A549 (cell line): ENCODE measurements around the gene PHYKPL. TPM values are rescaled to one million over a fixed set of nuclear protein-coding genes. Genes with fewer than 3 reads are reported as not detected.

Experiments
- ATAC-seq, 2 experiments: fragments of 200-7000 bp in 1 of 2; fragments of >200 bp in 1 of 2; cut with Nextera tagmentation in 1 of 2; cut with Tn5 transposase in 1 of 2; 3 replicates each; pipeline versions ENCODE4 v1.8.0 to v1.9.1; 2018 to 2020; ENCODE audit warnings: mild to moderate bottlenecking in 1 of 2, moderate library complexity in 1 of 2
- CTCF ChIA-PET: fragments of 300-600 bp; sonication (Branson Sonifier 250); formaldehyde crosslinking; extraction: SDS; loops from one replicate; lab custom pipeline; 2021; ENCODE audit warnings: antibody characterized with exemption, inconsistent platforms; lab: Yijun Ruan, JAX
- POLR2A ChIA-PET: fragments of 350-600 bp; formaldehyde crosslinking; extraction: SDS; loops from one replicate; lab custom pipeline; 2021; ENCODE audit warnings: antibody characterized with exemption, inconsistent platforms; lab: Yijun Ruan, JAX
- DNase-seq, 2 experiments: peaks; one replicate each; pipeline versions ENCODE4 v3.0.0 to v3.0.0-alpha.2; 2011 to 2016; ENCODE audit warnings: low read depth in 1 of 2, low spot score in 1 of 2
- FAIRE-seq: peaks from 2 replicates; lab custom pipeline; 2011; peaks lifted over from hg19 to GRCh38; lab: Jason Lieb, UNC
- H3K27ac ChIP-seq, 2 experiments: fragments of >200 bp; sonication (Bioruptor Twin); formaldehyde crosslinking; 3 replicates each; pipeline ENCODE4 v1.5.1; 2016 to 2017
- H3K4me1 ChIP-seq: fragments of >200 bp; sonication (Bioruptor Twin); formaldehyde crosslinking; 3 replicates; pipeline ENCODE4 v1.6.1; 2016
- H3K4me2 ChIP-seq: fragments of >200 bp; sonication (Bioruptor Twin); formaldehyde crosslinking; 3 replicates; pipeline ENCODE4 v1.6.1; 2016
- H3K4me3 ChIP-seq: fragments of >200 bp; sonication (Bioruptor Twin); formaldehyde crosslinking; 3 replicates; pipeline ENCODE4 v1.5.1; 2016
- H3K9me3 ChIP-seq: fragments of >200 bp; sonication (Bioruptor Twin); formaldehyde crosslinking; 3 replicates; pipeline ENCODE4 v1.6.1; 2016
- BCL3 ChIP-seq: fragments of >200 bp; sonication (Bioruptor Twin); formaldehyde crosslinking; IDR thresholded peaks from 3 replicates; pipeline ENCODE4 v1.6.1; 2016
- CBX2 ChIP-seq: fragments of 200-600 bp; sonication (generic); IDR thresholded peaks from 2 replicates; pipeline ENCODE4 v1.6.1; 2016; ENCODE audit warnings: low read depth, mild to moderate bottlenecking, borderline replicate concordance
- CBX8 ChIP-seq: fragments of 200-600 bp; sonication (generic); IDR thresholded peaks from 2 replicates; pipeline ENCODE4 v1.6.1; 2016
- CEBPB ChIP-seq, 2 experiments: fragments of >200 bp in 1 of 2; sonication (Bioruptor Twin) in 1 of 2; formaldehyde crosslinking in 1 of 2; IDR thresholded peaks; 2 replicates each; pipeline ENCODE4 v1.6.1; 2012 to 2016
- CHD4 ChIP-seq: fragments of 200-600 bp; sonication (generic); IDR thresholded peaks from 2 replicates; pipeline ENCODE4 v1.6.1; 2016; ENCODE audit warnings: antibody characterized with exemption, mild to moderate bottlenecking, borderline replicate concordance
- CTCF ChIP-seq: fragments of >200 bp; sonication (Bioruptor Twin); formaldehyde crosslinking; IDR thresholded peaks from 3 replicates; pipeline ENCODE4 v1.5.1; 2016
- E2F6 ChIP-seq: IDR thresholded peaks from 2 replicates; pipeline ENCODE4 v1.6.1; 2012; ENCODE audit warnings: low read depth, borderline replicate concordance
- EHMT2 ChIP-seq: fragments of 200-600 bp; sonication (generic); IDR thresholded peaks from 2 replicates; pipeline ENCODE4 v1.6.1; 2016; ENCODE audit warnings: antibody characterized with exemption, low read depth, mild to moderate bottlenecking, moderate library complexity
- ELK1 ChIP-seq: fragments of 150-350 bp; IDR thresholded peaks from 2 replicates; pipeline ENCODE4 v1.6.1; 2014; ENCODE audit warnings: low read depth, mild to moderate bottlenecking, low read length
- ESRRA ChIP-seq: fragments of 150-350 bp; IDR thresholded peaks from 2 replicates; pipeline ENCODE4 v1.6.1; 2014; ENCODE audit warnings: mild to moderate bottlenecking, low read length, borderline replicate concordance
- FOXS1 ChIP-seq: fragments of 250-450 bp; sonication (Bioruptor Pico); IDR thresholded peaks from 2 replicates; pipeline ENCODE4 v1.5.0; 2020; ENCODE audit warnings: mild to moderate bottlenecking, moderate library complexity
- HEYL ChIP-seq: fragments of 250-450 bp; sonication (Bioruptor Pico); IDR thresholded peaks from 2 replicates; pipeline ENCODE4 v1.8.0; 2021; ENCODE audit warnings: mild to moderate bottlenecking, moderate library complexity
- HMGXB4 ChIP-seq: fragments of 250-450 bp; sonication (Bioruptor Pico); IDR thresholded peaks from 2 replicates; pipeline ENCODE4 v1.5.0; 2021; ENCODE audit warnings: mild to moderate bottlenecking, moderate library complexity, borderline replicate concordance
- HOXB13 ChIP-seq: fragments of 250-450 bp; sonication (Bioruptor Pico); IDR thresholded peaks from 2 replicates; pipeline ENCODE4 v1.5.0; 2020; ENCODE audit warnings: low read depth, mild to moderate bottlenecking, moderate library complexity
- HOXB5 ChIP-seq: fragments of 250-450 bp; sonication (Bioruptor Pico); IDR thresholded peaks from 2 replicates; pipeline ENCODE4 v1.5.0; 2020; ENCODE audit warnings: mild to moderate bottlenecking, moderate library complexity
- JUNB ChIP-seq: fragments of >200 bp; sonication (Bioruptor Twin); formaldehyde crosslinking; IDR thresholded peaks from 2 replicates; pipeline ENCODE4 v1.6.1; 2016
- KDM1A ChIP-seq: fragments of 200-600 bp; sonication (generic); IDR thresholded peaks from 2 replicates; pipeline ENCODE4 v1.6.1; 2016; ENCODE audit warnings: low read depth, mild to moderate bottlenecking
- MAFK ChIP-seq: fragments of 450-650 bp; IDR thresholded peaks from 2 replicates; pipeline ENCODE4 v1.6.1; 2014; ENCODE audit not compliant: partially characterized antibody
- MYC ChIP-seq: IDR thresholded peaks from 2 replicates; pipeline ENCODE4 v1.6.1; 2012; ENCODE audit warnings: mild to moderate bottlenecking, inconsistent platforms, low read length, improper control_type of control experiment, borderline replicate concordance
- NFE2L2 ChIP-seq: fragments of 150-350 bp; conservative IDR thresholded peaks from 2 replicates; pipeline ENCODE4 v1.6.1; 2014; ENCODE audit warnings: low read length
- NPAS2 ChIP-seq: fragments of 250-450 bp; sonication (Bioruptor Pico); IDR thresholded peaks from 2 replicates; pipeline ENCODE4 v1.8.0; 2022; ENCODE audit warnings: mild to moderate bottlenecking, moderate library complexity, borderline replicate concordance
- NR3C1 ChIP-seq: fragments of >200 bp; sonication (Bioruptor Twin); formaldehyde crosslinking; IDR thresholded peaks from 3 replicates; pipeline ENCODE4 v1.6.1; 2017
- PBX3 ChIP-seq: IDR thresholded peaks from 2 replicates; pipeline ENCODE4 v1.6.1; 2012
- POLR2A ChIP-seq: IDR thresholded peaks from 2 replicates; pipeline ENCODE4 v1.6.1; 2012; ENCODE audit warnings: mild to moderate bottlenecking, low read length
- POLR2AphosphoS2 ChIP-seq: conservative IDR thresholded peaks from 2 replicates; pipeline ENCODE4 v1.6.1; 2012; ENCODE audit warnings: low read length, improper control_type of control experiment, inconsistent platforms
- RAD21 ChIP-seq, 2 experiments: fragments of >200 bp in 1 of 2; sonication (Bioruptor Twin) in 1 of 2; formaldehyde crosslinking in 1 of 2; IDR thresholded peaks in 1 of 2; conservative IDR thresholded peaks in 1 of 2; 2 replicates in 1 of 2; 3 replicates in 1 of 2; pipeline ENCODE4 v1.6.1; 2012 to 2018; ENCODE audit warnings: inconsistent platforms in 1 of 2
- RARB ChIP-seq: fragments of 250-450 bp; sonication (Bioruptor Pico); IDR thresholded peaks from 2 replicates; pipeline ENCODE4 v1.8.0; 2021; ENCODE audit warnings: mild to moderate bottlenecking, moderate library complexity
- RNF2 ChIP-seq: fragments of 200-600 bp; sonication (generic); IDR thresholded peaks from 2 replicates; pipeline ENCODE4 v1.6.1; 2016; ENCODE audit warnings: low read depth, mild to moderate bottlenecking, antibody characterized with exemption, moderate library complexity, borderline replicate concordance
- SMC3 ChIP-seq: fragments of >200 bp; sonication (Bioruptor Twin); formaldehyde crosslinking; IDR thresholded peaks from 3 replicates; pipeline ENCODE4 v1.6.1; 2018; ENCODE audit warnings: inconsistent platforms
- TFCP2L1 ChIP-seq: fragments of 250-450 bp; sonication (Bioruptor Pico); IDR thresholded peaks from 2 replicates; pipeline ENCODE4 v1.5.0; 2021; ENCODE audit warnings: mild to moderate bottlenecking
- TP53 ChIP-seq: fragments of 250-450 bp; sonication (Bioruptor Pico); IDR thresholded peaks from 2 replicates; pipeline ENCODE4 v1.5.0; 2021; ENCODE audit warnings: mild to moderate bottlenecking, moderate library complexity
- ZFP36 ChIP-seq: fragments of 450-650 bp; IDR thresholded peaks from 2 replicates; pipeline ENCODE4 v1.6.1; 2014; ENCODE audit warnings: borderline replicate concordance; ENCODE audit not compliant: partially characterized antibody
- ZSCAN20 ChIP-seq: fragments of 250-450 bp; sonication (Bioruptor Pico); IDR thresholded peaks from 2 replicates; pipeline ENCODE4 v1.8.0; 2022; ENCODE audit warnings: mild to moderate bottlenecking, moderate library complexity
- WGBS: methylation state at CpG from one replicate; pipeline ENCODE4 v1.1.6; 2017; ENCODE audit errors: missing lambda C conversion rate; 5-methylcytosine and 5-hydroxymethylcytosine counted together
- polyA plus RNA-seq, 4 experiments: library from polyadenylated mRNA; depleted of rRNA in 3 of 4; stranded (reverse); fragments of >200 nt; fragmentation: RNase III in 1 of 4; extraction: RNeasy Plus Mini Kit Qiagen cat#74134 plus additional on column Dnase treatment in 1 of 4; gene quantifications; 2 replicates in 3 of 4; 3 replicates in 1 of 4; pipeline ENCODE4 v1.2.3, GENCODE V29; 2011 to 2017

PHYKPL gene
- polyA plus RNA-seq, 2 of the 4 experiments (the other 2 are of a cell fraction): 13.0 to 21.9 TPM

GRCh38 chr5:178234750-178235587 lies 2.4 kb upstream of the PHYKPL start:
- DNase-seq (peak; percentile 66 to 80), ATAC-seq (peak in 1 of 2 experiments; percentile 53; a peak in 3 of 6 replicates), FAIRE-seq (no peak)
- peaks cover 18% of the 10 kb centered on the region for H3K4me1 ChIP-seq
- POLR2A ChIA-PET: interaction anchor here (1.0 kb wide), 1 partner anchor 31 kb away, joined by 3 read pairs; the partner anchor contains the start of gene HNRNPAB
- no peak overlapping the region for H3K4me3 ChIP-seq
- CTCF ChIA-PET: interaction anchor here (0.6 to 1.4 kb wide), 9 partner anchors 9 to 1352 kb away, joined by 3 to 6 read pairs (median 4); no protein-coding TSS in a partner anchor
- no peak overlapping the region for H3K4me2 ChIP-seq
- peak; percentile 55 for TF ChIP-seq SMC3
- no peak for TF ChIP-seq EHMT2
- TF ChIP-seq ESRRA: no peak
- no peak for TF ChIP-seq KDM1A
- TF ChIP-seq RAD21 (conservative IDR thresholded peaks at IDR 0.05 in 1 of 2, IDR thresholded peaks at IDR 0.05 in 1 of 2): peak; percentile 71 to 79; a peak in 4 of 5 replicates
- peak; percentile 47 for TF ChIP-seq ZFP36
- TF ChIP-seq ELK1: no peak
- TF ChIP-seq CTCF: peak; percentile 65
- no peak for TF ChIP-seq NFE2L2
- no peak for TF ChIP-seq HOXB5 (CRISPR knock-in tag)
- no peak for TF ChIP-seq HEYL (CRISPR knock-in tag)
- no peak for TF ChIP-seq JUNB
- no peak for TF ChIP-seq NPAS2 (CRISPR knock-in tag)
- TF ChIP-seq CHD4: no peak
- TF ChIP-seq MYC: no peak
- TF ChIP-seq PBX3: no peak
- no peak for TF ChIP-seq RNF2
- no peak for TF ChIP-seq CBX2
- no peak for TF ChIP-seq BCL3
- TF ChIP-seq HMGXB4 (CRISPR knock-in tag): no peak
- no peak for TF ChIP-seq POLR2A
- no peak for TF ChIP-seq E2F6
- TF ChIP-seq RARB (CRISPR knock-in tag): no peak
- TF ChIP-seq CBX8: no peak
- TF ChIP-seq TFCP2L1 (CRISPR knock-in tag): no peak
- no peak for TF ChIP-seq HOXB13 (CRISPR knock-in tag)
- TF ChIP-seq ZSCAN20: no peak
- no peak for TF ChIP-seq MAFK
- no peak for TF ChIP-seq FOXS1
- TF ChIP-seq CEBPB (IDR thresholded peaks at IDR 0.05): no peak
- no peak for TF ChIP-seq POLR2AphosphoS2
- TF ChIP-seq NR3C1: no peak
- no peak for TF ChIP-seq TP53
- H3K27ac ChIP-seq: no peak overlapping the region
- no peaks in the 10 kb centered on the region for H3K9me3 ChIP-seq
- WGBS: 17% methylated on average over 11 of the region's 12 CpGs
